CD4-positive, alpha-beta T cell treated with Interleukin-17A for 4 hours (primary cell): ENCODE measurements around the gene FAM114A1.
A peak's percentile ranks its signal among the peaks of the same experiment; 100 is the strongest.
"Not testable (repeated sequence)": the region's sequence is repeated elsewhere in the genome, so short reads cannot be mapped to it uniquely, and the experiment has no call there.

ENCODE experiments used
- DNase-seq: peaks from one replicate; pipeline ENCODE4 v3.0.0-alpha.2; 2020; ENCODE audit warnings: mixed read lengths

FAM114A1 gene

GRCh38 chr4:38904682-38905081 lies 37.1 kb downstream of the FAM114A1 start:
- no peak for DNase-seq

DNA sequence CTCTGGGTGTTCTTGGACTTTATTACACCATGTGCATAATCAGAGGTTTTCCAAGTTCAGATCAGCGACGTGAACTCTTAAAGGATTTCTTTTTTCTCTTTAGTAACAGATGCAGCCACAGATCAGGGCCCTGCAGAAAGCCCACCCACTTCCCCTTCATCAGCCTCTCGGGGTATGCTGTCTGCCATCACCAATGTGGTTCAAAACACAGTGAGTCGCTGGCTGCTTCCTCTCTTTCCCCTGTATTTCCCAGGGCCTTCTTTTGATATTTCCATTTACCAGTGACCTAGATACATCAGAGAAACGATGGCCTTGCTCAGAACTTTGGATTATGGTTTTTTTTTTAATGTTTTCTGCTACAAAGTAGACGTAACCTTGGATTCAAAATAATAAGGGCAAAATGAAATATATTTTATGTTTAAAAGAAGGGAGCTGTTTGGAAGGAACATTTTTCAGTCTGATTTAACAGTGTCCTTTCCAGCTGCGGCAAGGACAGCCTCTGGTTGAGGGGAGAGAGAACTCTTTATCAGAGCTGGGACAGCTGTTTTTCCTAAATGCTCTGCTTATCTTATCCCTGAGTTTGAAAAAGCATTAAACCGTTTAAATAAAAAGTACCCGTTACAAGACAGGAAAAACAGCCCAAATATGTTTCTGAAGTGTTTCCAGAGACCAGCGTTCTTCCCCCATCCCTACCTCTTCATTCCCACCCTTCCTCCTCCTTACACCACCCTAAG lies 38.2 kb downstream of the FAM114A1 start:
- DNase-seq, result no peak

DNA sequence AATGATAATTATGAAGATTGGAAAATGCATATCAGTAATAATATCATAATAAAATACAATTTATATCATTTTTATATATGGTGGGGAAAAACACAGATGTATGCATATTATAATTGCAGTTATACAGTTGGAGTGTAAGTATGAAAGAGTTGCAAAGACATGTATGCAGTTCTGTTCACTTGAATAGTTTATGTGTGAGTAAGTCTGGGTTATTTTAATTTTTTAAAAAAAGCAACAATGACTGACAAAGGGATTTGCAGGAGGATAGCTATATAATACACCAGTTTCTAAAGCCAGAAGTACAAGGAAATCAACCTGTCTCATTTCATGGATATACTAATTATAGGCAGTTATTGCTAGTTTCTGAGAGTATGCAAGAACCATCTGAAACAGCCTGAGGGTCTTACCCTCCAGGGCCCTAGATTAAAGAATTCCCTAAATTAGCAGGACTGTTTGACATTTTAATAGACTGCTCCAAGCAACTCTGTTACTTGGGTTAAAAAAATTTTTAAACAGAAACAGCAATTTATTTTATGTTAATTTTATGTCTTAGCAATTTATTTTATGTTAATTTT lies 40.2 kb downstream of the FAM114A1 start:
- DNase-seq, result no peak

GRCh38 chr4:38909015-38909414 lies 41.4 kb downstream of the FAM114A1 start:
- DNase-seq, result no peak

GRCh38 chr4:38911257-38911656 lies 43.7 kb downstream of the FAM114A1 start:
- no peak for DNase-seq

DNA sequence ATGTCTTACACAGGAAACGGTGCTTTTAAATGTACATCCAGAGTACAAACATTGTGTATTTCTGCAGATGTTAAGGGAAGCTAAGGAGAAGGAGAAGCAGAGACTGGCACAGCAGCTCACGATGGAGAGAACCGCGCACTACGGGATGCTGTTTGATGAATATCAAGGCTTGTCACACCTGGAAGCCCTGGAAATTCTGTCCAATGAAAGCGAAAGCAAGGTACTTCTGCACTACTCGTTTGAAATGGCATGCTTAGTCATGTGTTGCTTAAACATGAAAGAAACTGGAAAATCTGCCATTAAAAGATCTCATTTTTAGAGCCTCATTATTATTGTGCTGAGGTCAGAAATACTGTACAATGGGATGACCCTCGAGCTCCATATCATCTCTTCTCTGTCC lies 47.2 kb downstream of the FAM114A1 start:
- DNase-seq, result no peak

DNA sequence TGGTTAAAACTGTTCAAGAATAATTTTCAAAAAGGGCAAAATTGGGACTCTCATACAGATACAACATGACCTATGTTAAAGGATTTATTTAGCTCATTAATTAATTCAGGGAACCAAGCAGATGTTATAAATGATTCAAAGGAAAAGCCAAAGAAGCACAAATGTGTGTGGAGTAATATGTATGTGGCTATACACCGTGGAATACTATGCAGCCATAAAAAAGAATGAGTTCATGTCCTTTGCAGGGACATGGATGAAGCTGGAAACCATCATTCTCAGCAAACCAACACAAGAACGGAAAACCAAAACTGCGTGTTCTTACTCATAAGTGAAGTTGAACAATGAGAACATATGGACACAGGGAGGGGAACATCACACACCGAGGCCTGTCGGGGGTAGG lies 48.7 kb downstream of the FAM114A1 start:
- not testable (repeated sequence) for DNase-seq

GRCh38 chr4:38917481-38918025 lies 49.9 kb downstream of the FAM114A1 start:
- no peak for DNase-seq

DNA sequence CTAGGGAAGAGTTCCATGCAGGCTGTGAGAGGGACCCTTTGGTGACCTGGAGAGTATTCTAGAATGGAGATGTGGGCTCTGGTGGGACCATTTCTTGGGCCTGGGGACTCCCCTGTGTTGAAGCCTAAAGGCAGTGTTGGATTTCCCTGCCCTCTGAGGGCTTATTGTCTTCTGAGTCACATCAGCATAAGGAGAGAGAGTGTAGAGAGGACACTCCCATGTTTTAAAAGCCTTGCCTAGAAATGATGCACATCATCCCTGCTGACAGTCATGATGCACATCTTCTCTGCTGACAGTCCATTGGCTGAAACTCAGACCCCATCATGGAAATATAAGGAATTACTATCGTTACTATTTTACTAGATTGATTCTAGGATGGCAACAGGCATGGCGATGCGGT lies 51.9 kb downstream of the FAM114A1 start:
- DNase-seq, result no peak

GRCh38 chr4:38920186-38920585 lies 52.6 kb downstream of the FAM114A1 start:
- DNase-seq, result no peak

GRCh38 chr4:38920677-38921076 lies 53.1 kb downstream of the FAM114A1 start:
- DNase-seq, result peak; percentile 10

- DNase-seq, result no peak
Measured at GRCh38 chr4:38921151-38921550, 53.5 kb downstream of the FAM114A1 start.

GRCh38 chr4:38923746-38924145 lies 56.1 kb downstream of the FAM114A1 start:
- DNase-seq, result no peak

DNA sequence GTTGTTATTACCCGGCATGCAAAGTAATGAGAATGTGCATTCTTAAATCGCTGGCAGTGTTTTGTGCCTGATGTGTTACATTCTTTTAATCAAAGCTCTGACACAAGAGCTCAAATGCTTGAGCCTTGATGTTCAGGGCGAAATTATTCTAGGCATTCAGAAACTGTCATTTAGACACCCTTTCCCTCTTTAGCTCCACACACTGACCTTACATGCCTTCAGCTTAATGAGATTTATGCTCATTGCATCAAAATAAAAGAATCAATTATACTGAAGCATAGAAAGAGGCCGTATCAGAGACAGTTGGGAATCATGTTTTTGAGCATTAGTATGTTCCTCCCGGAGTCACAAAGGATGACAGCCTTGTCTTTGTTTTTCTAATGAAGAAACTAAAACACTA lies 56.7 kb downstream of the FAM114A1 start:
- no peak for DNase-seq

DNA sequence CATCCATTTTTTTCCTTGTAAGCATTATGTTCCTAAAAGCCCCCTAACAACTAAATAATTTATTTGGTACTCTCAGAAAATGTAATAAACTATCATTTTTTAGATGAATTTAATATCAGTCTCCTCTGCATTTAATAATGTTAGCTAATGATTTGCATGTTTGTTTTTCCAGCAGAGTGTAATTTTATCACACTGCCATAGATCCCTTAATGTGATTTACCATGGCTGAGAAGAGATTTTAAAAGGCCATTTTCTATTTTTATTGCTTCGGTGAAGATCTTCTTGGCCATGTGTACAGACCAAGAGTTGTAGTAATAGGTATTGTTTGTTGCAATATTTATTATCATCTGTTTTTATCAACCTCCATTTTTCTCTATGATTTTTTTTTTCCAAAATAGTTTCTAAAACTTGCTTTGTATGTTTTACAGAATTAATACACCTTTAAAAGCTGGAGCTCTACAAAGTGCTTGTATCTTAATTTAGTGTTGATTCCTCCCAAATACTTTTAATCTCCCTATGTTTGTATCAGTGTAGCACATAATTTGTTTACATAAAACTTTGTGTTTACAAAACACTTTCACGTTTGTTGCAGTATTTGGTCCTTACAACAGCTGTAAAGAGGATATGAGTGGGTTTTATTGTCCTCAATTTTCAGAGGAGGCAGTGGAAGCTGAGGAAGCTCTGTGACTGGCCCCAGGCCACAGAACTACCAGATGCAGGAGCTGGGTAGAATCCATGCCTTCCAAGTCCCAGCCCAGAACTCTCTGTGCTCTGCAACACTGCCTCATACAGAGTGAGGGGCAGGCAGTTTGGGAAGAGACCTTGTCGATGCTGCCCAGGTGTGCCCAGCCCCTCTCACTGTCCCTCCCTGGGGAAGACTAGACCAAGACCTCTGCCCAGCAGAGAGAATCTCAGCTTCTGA lies 58.1 kb downstream of the FAM114A1 start:
- DNase-seq, result no peak

DNA sequence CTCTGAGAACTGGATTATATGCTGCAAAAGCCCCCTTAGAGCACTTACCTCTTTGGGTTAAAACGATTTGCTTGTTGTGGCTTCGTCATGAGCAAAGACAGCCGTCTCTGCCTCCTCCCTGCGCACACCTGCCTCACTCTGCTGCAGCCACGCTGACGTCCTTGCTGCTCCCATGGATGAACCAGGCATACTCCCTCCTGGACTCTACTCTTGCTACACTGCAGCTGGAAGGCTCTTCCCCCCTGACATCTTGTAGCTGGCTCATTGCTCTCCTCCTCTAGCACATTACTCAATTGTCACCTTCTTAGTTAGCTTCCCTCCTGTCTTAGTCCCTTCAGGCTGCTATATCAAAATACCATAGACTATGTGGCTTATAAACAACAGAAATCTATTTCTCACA lies 59.3 kb downstream of the FAM114A1 start:
- DNase-seq, result no peak

- DNase-seq, result no peak
Measured at GRCh38 chr4:38928568-38928967, 61.0 kb downstream of the FAM114A1 start.

DNA sequence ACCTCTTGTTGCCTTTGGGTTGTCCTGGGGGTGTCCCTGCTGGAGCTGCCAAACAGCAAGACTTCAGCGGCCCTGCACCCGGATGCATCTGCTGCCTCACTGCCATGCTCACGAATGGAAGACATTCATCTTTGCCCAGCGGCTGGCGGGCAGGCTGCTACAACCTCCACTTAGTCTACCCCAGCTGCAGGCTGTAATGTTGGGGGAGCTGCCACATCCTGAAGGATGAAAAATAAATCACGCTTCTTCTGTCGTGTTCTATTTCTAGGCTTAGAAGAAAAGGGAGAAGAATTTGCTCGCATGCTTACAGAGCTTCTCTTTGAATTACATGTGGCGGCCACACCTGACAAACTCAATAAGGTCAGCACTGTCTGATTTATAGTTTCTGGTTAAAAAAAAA lies 61.4 kb downstream of the FAM114A1 start:
- DNase-seq, result no peak

- DNase-seq, result no peak
Measured at GRCh38 chr4:38930204-38930603, 62.6 kb downstream of the FAM114A1 start.

DNA sequence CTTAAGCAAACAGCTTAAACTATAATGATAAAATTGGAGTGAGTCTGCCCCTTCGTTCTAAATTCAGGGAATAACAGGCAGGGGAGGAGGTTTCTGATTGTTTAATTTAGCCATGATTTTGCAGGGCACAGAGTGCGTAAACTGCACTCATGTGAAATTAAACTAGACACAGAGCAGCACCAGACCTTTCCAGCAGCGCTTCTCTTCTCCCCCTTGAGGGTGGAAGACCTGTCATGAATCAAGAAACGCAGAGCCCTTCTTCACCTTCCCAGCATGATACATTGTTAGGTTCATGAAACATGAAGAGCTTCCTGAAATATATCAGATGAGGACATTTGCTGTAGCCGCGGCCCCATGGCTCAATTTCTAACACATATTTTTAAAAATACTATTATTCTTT lies 63.1 kb downstream of the FAM114A1 start:
- DNase-seq, result no peak

DNA sequence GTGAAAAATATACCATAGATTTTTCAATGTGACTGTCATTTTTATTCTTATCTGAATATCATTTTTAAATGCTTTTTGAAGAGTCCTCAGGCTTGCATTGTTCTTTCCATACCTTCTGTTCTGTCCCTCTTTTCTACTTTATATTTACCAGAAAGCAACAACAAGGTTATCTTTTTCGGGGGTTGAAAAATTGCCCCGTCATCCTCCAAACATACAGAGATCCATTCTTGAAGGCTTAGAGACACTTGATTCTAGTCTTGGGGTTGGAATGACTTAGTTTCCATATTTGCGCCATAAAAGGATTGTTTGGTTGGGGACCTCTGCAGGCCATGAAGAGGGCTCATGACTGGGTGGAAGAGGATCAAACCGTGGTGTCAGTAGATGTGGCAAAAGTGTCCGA lies 63.5 kb downstream of the FAM114A1 start:
- DNase-seq, result no peak

GRCh38 chr4:38935391-38936073 lies 67.9 kb downstream of the FAM114A1 start:
- DNase-seq, result no peak

DNA sequence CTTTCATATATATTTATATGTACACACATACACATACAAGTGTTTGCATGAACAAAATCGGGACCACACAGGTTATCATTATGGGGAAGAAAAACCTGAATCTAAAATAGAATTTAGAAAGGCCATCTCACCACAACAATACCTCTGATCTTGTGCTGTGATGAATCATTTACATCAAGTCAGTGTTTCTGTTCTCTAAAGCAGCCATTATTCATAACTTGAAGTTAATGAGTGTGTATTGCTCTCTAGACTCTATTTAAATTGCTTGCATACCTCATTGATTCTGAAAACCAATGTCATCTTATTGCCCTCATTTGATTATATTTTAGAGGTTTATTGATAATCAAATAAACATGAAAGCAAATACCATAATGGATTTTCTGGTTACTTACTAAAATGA lies 71.6 kb downstream of the FAM114A1 start:
- DNase-seq, result no peak
